Endothelial cell of umbilical vein (primary cell): ENCODE results near the gene PANX3. TPM values are rescaled to one million over a fixed set of nuclear protein-coding genes. Genes with fewer than 3 reads are reported as not detected.

Experiments
- BruUV-seq: library from RNA; stranded (reverse); fragments of 400-500 nt; replicated peaks from 2 replicates; lab custom pipeline; 2021; lab: Mats Ljungman, UMichigan
- CTCF ChIA-PET: fragments of 300-600, 350-600 bp; sonication (Branson Sonifier 250); formaldehyde crosslinking; loops from one replicate; lab custom pipeline; 2021; ENCODE audit warnings: antibody characterized with exemption, inconsistent platforms; lab: Charles Lee
- POLR2A ChIA-PET: fragments of 300-600, 350-600 bp; sonication (Branson Sonifier 250); formaldehyde crosslinking; loops from one replicate; lab custom pipeline; 2021; ENCODE audit warnings: antibody characterized with exemption, inconsistent platforms; lab: Charles Lee
- DNase-seq: peaks from one replicate; pipeline ENCODE4 v3.0.0-alpha.2; 2011; ENCODE audit warnings: low read depth, low spot score
- FAIRE-seq: peaks from 2 replicates; lab custom pipeline; 2011; peaks lifted over from hg19 to GRCh38; lab: Jason Lieb, UNC
- H2AFZ ChIP-seq: 2 replicates; pipeline ENCODE4 v1.6.0; 2012; ENCODE audit warnings: low read depth, low read length, control low read depth, inconsistent platforms
- H3K27ac ChIP-seq: 2 replicates; pipeline ENCODE4 v1.5.1; 2011; ENCODE audit warnings: low read depth, mild to moderate bottlenecking, control low read depth, low read length, moderate library complexity; ENCODE audit not compliant: insufficient read depth
- H3K27me3 ChIP-seq, 2 experiments: 2 replicates each; pipeline versions ENCODE4 v1.6.0 to v1.6.1; 2011; ENCODE audit warnings: low read length in 2 of 2, mixed read lengths in 1 of 2; ENCODE audit not compliant: control insufficient read depth in 2 of 2, insufficient read depth in 2 of 2
- H3K36me3 ChIP-seq, 2 experiments: 2 replicates in 1 of 2; 3 replicates in 1 of 2; pipeline ENCODE4 v1.5.1; 2011; ENCODE audit warnings: low read length in 2 of 2, mild to moderate bottlenecking in 1 of 2, moderate library complexity in 1 of 2; ENCODE audit not compliant: control insufficient read depth in 2 of 2, insufficient read depth in 2 of 2; ENCODE audit errors: extremely low read depth in 1 of 2
- H3K4me1 ChIP-seq: 3 replicates; pipeline ENCODE4 v1.5.1; 2011; ENCODE audit warnings: mild to moderate bottlenecking, low read length; ENCODE audit not compliant: control insufficient read depth, insufficient read depth; ENCODE audit errors: extremely low read depth
- H3K4me2 ChIP-seq: 2 replicates; pipeline ENCODE4 v1.6.1; 2011; ENCODE audit warnings: low read length, control low read depth, mixed read lengths; ENCODE audit not compliant: insufficient read depth
- H3K4me3 ChIP-seq, 3 experiments: fragments of 200-600 bp in 1 of 3; sonication (generic), shearing (Covaris generic) in 1 of 3; replicated peaks in 1 of 3; 2 replicates each; pipeline ENCODE4 v1.5.1; 2011 to 2016; ENCODE audit warnings: control low read depth in 3 of 3, low read length in 3 of 3, mild to moderate bottlenecking in 2 of 3, inconsistent platforms in 1 of 3, low read depth in 1 of 3, moderate library complexity in 1 of 3; ENCODE audit not compliant: insufficient read depth in 1 of 3
- H3K79me2 ChIP-seq: 2 replicates; pipeline ENCODE4 v1.6.0; 2012; ENCODE audit warnings: low read length, inconsistent platforms; ENCODE audit not compliant: control insufficient read depth, insufficient read depth
- H3K9ac ChIP-seq: replicated peaks from 2 replicates; pipeline ENCODE3; 2011; ENCODE audit warnings: low read length, control low read depth; ENCODE audit not compliant: insufficient read depth; ENCODE audit errors: extremely low read depth
- H3K9me1 ChIP-seq: replicated peaks from 3 replicates; pipeline ENCODE4 v1.6.0; 2011; ENCODE audit warnings: mild to moderate bottlenecking, low read length; ENCODE audit not compliant: control insufficient read depth, insufficient read depth; ENCODE audit errors: extremely low read depth
- H3K9me3 ChIP-seq: replicated peaks from 2 replicates; pipeline ENCODE4 v1.5.1; 2012; ENCODE audit warnings: low read length, inconsistent platforms; ENCODE audit not compliant: control insufficient read depth, insufficient read depth
- H4K20me1 ChIP-seq: replicated peaks from 2 replicates; pipeline ENCODE3; 2011; ENCODE audit warnings: mild to moderate bottlenecking, low read length; ENCODE audit not compliant: control insufficient read depth, insufficient read depth; ENCODE audit errors: extremely low read depth
- EZH2 ChIP-seq: IDR thresholded peaks from 2 replicates; pipeline ENCODE4 v1.6.1; 2012; ENCODE audit warnings: borderline replicate concordance, low read depth, mild to moderate bottlenecking, moderate library complexity, low read length, inconsistent platforms; ENCODE audit not compliant: severe bottlenecking
- FOS ChIP-seq: IDR thresholded peaks from 2 replicates; pipeline ENCODE4 v1.6.1; 2011; ENCODE audit warnings: mild to moderate bottlenecking, low read length, moderate library complexity, borderline replicate concordance; ENCODE audit not compliant: insufficient read depth
- GATA2 ChIP-seq: IDR thresholded peaks from 2 replicates; pipeline ENCODE4 v1.7.0; 2011; ENCODE audit warnings: low read depth, mild to moderate bottlenecking, moderate library complexity, mixed read lengths, low read length; ENCODE audit not compliant: insufficient read length, insufficient read depth
- JUN ChIP-seq: IDR thresholded peaks from 2 replicates; pipeline ENCODE4 v1.6.1; 2011; ENCODE audit warnings: borderline replicate concordance, low read depth; ENCODE audit not compliant: insufficient read length, insufficient read depth
- MYC ChIP-seq: IDR thresholded peaks from one replicate; pipeline ENCODE4 v1.6.1; 2011; ENCODE audit warnings: mild to moderate bottlenecking, low read depth, low read length
- POLR2A ChIP-seq: IDR thresholded peaks from 2 replicates; pipeline ENCODE4 v1.6.1; 2012; ENCODE audit warnings: low read depth, mild to moderate bottlenecking, control low read depth, low read length
- POLR2AphosphoS5 ChIP-seq: IDR thresholded peaks from 2 replicates; pipeline ENCODE4 v1.6.1; 2012; ENCODE audit warnings: low read depth, mild to moderate bottlenecking, control low read depth, low read length, moderate library complexity; ENCODE audit not compliant: insufficient read depth
- dilution Hi-C: fragments of 300-500 bp; cut with MboI; formaldehyde crosslinking; loops from one replicate; pipeline ENCODE4 v1.15.0; 2019; ENCODE audit warnings: low sequenced_read_pairs; ENCODE audit not compliant: extremely low pct_ligation_motif_present
- intact Hi-C: fragments of 100-400 bp; cut with micrococcal nuclease; formaldehyde crosslinking; loops from one replicate; pipeline ENCODE4 v1.10.0; 2022
- polyA plus RNA-seq, 4 experiments: library from polyadenylated mRNA; depleted of rRNA in 3 of 4; stranded (reverse) in 3 of 4; unstranded in 1 of 4; fragments of >200 nt; gene quantifications; 2 replicates each; pipeline versions ENCODE4 v1.2.1 to v1.2.3, GENCODE V29; 2011 to 2012; ENCODE audit warnings: missing spikeins in 1 of 4
- total RNA-seq: library from RNA; stranded (reverse); gene quantifications from 2 replicates; pipeline ENCODE4 v1.2.3, GENCODE V29; 2021
- TF ChIP-seq, protein P1 (sequence below), 2 donors: IDR thresholded peaks; 1 replicate in 1 of 2; 2 replicates in 1 of 2; pipeline ENCODE4 v1.5.1; 2011; ENCODE audit warnings: low read length in 2 of 2, mild to moderate bottlenecking in 2 of 2, moderate library complexity in 2 of 2, control low read depth in 1 of 2, inconsistent platforms in 1 of 2, low read depth in 1 of 2; ENCODE audit not compliant: insufficient read depth in 1 of 2; ENCODE audit errors: extremely low read depth in 1 of 2
- TF ChIP-seq, protein P2 (sequence below): IDR thresholded peaks from 2 replicates; pipeline ENCODE4 v1.6.1; 2011; ENCODE audit not compliant: insufficient read depth, insufficient read length

Gene PANX3
- total and polyA plus RNA-seq, 2 donors (not counting 3 experiments of a cell fraction or from before 2014, with no cell fraction given): not detected

DNA sequence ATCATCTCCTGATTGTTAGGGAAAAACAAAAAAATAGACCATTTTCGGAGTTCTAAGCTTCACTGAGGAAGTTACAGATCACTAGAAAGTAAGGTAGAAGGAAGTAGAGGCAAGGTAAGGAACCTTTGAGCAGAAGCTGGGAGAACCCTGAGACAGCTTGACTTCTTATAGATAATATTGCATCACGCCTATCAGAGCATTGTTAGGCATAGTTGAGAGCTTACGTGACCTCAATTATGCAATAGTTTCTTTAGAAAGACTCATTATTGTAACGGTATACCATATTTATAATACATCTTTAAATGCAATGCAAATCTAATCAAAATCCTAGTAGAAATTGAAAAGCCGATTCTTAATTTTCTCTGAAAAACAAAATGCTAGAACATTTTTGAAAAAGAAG lies 16.3 kb downstream of the PANX3 start:
- Histone ChIP-seq H3K9me3 (no peaks in the 10 kb centered on the region), H2AFZ (no peak overlapping the region), H3K4me1 (peaks cover 14% of the 10 kb centered on the region), H3K9ac (no peak overlapping the region), H3K27ac (no peak overlapping the region), H3K4me3 (no peak overlapping the region), H3K27me3 (no peaks in the 10 kb centered on the region), H3K36me3 (peaks cover 16 to 29% of the 10 kb centered on the region in 2 experiments), H3K4me2 (no peak overlapping the region), H3K9me1 (no peaks in the 10 kb centered on the region), H4K20me1 (no peaks in the 10 kb centered on the region), H3K79me2 (peaks cover 25% of the 10 kb centered on the region)
- TF ChIP-seq GATA2 (no peak), EZH2 (no peak)
- no peak for DNase-seq
- no peak for FAIRE-seq
- dilution Hi-C loops: no loop called here
- no TSS peak for BruUV-seq
- CTCF ChIA-PET: interaction anchor here (0.8 to 1.5 kb wide), 3 partner anchors 166 to 222 kb away, joined by 3 to 4 read pairs (median 3); no protein-coding TSS in a partner anchor
- POLR2A ChIA-PET: no interaction called here
- intact Hi-C loops: no loop called here

DNA sequence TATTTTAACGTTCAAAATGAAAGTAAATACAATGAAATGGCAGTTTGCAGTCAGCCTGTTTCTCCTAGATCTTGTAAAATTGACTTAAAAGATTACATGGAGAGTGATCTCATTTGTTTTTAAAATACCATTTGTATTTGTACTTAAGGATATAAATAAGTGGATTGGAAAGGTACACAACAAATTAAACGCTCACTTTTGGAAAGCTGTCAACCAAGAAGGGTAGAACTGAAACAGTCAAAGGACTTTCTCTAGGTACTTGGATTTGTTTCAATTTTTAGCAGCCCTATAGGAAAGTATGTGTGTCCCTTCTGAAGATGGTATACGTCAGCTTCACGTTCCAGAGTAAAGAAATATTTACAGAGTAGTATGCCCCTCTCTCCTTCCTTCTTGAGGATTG lies 18.7 kb downstream of the PANX3 start:
- no peaks in the 10 kb centered on the region for H3K9me1 ChIP-seq
- no peaks in the 10 kb centered on the region for H4K20me1 ChIP-seq
- FAIRE-seq (no peak), DNase-seq (no peak)
- no peak overlapping the region for H2AFZ ChIP-seq
- H3K9me3 ChIP-seq: no peaks in the 10 kb centered on the region
- no peak overlapping the region for H3K4me3 ChIP-seq
- H3K27me3 ChIP-seq: no peaks in the 10 kb centered on the region
- BruUV-seq: no TSS peak
- TF ChIP-seq POLR2A: no peak
- TF ChIP-seq POLR2AphosphoS5: no peak
- TF ChIP-seq JUN: no peak
- TF ChIP-seq MYC: no peak
- no peak for TF ChIP-seq GATA2
- TF ChIP-seq, protein P1, sequence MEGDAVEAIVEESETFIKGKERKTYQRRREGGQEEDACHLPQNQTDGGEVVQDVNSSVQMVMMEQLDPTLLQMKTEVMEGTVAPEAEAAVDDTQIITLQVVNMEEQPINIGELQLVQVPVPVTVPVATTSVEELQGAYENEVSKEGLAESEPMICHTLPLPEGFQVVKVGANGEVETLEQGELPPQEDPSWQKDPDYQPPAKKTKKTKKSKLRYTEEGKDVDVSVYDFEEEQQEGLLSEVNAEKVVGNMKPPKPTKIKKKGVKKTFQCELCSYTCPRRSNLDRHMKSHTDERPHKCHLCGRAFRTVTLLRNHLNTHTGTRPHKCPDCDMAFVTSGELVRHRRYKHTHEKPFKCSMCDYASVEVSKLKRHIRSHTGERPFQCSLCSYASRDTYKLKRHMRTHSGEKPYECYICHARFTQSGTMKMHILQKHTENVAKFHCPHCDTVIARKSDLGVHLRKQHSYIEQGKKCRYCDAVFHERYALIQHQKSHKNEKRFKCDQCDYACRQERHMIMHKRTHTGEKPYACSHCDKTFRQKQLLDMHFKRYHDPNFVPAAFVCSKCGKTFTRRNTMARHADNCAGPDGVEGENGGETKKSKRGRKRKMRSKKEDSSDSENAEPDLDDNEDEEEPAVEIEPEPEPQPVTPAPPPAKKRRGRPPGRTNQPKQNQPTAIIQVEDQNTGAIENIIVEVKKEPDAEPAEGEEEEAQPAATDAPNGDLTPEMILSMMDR (IDR thresholded peaks at IDR 0.05; ENCODE audit: extremely low read depth in 1 of 2, insufficient read depth in 1 of 2, low read depth in 1 of 2, low read length in 2 of 2): no peak
- TF ChIP-seq FOS: no peak
- TF ChIP-seq EZH2: no peak
- TF ChIP-seq, protein P2, sequence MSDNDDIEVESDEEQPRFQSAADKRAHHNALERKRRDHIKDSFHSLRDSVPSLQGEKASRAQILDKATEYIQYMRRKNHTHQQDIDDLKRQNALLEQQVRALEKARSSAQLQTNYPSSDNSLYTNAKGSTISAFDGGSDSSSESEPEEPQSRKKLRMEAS: no peak
- H3K4me2 ChIP-seq: no peak overlapping the region
- peaks cover 18 to 32% of the 10 kb centered on the region in 2 experiments for H3K36me3 ChIP-seq
- CTCF ChIA-PET: interaction anchor here (0.7 to 3.7 kb wide), 5 partner anchors 10 to 237 kb away, joined by 3 to 14 read pairs (median 4); no protein-coding TSS in a partner anchor
- no peak overlapping the region for H3K27ac ChIP-seq
- no peaks in the 10 kb centered on the region for H3K4me1 ChIP-seq
- POLR2A ChIA-PET: no interaction called here
- peaks cover 6% of the 10 kb centered on the region for H3K79me2 ChIP-seq
- intact Hi-C loops: no loop called here
- dilution Hi-C loops: no loop called here
- no peak overlapping the region for H3K9ac ChIP-seq
